Measurements from ENCODE around the gene SCGB3A1. TPM values are rescaled to one million over a fixed set of nuclear protein-coding genes. Genes with fewer than 3 reads are reported as not detected.

Gene SCGB3A1
- total RNA-seq, result not detected in 2 replicates
- not detected for total RNA-seq (2013)
- polyA plus RNA-seq, result not detected in 2 replicates
- polyA minus RNA-seq, result not detected in 2 replicates

- H3K4me1 ChIP-seq (ENCODE audit: control insufficient read depth in 2 of 2, insufficient read depth in 2 of 2, low read length in 2 of 2), result no peaks in the 10 kb centered on the region
- Mint-ChIP-seq H3K4me1 (peaks cover 3% of the 10 kb centered on the region), H3K27ac (no peak within 1 kb of the TSS), H3K27me3 (peaks cover 28% of the 10 kb centered on the region), H3K9me3 (ENCODE audit: insufficient read depth) (no peaks in the 10 kb centered on the region), H3K4me3 (no peak within 1 kb of the TSS)
- TF ChIP-seq, protein P1, sequence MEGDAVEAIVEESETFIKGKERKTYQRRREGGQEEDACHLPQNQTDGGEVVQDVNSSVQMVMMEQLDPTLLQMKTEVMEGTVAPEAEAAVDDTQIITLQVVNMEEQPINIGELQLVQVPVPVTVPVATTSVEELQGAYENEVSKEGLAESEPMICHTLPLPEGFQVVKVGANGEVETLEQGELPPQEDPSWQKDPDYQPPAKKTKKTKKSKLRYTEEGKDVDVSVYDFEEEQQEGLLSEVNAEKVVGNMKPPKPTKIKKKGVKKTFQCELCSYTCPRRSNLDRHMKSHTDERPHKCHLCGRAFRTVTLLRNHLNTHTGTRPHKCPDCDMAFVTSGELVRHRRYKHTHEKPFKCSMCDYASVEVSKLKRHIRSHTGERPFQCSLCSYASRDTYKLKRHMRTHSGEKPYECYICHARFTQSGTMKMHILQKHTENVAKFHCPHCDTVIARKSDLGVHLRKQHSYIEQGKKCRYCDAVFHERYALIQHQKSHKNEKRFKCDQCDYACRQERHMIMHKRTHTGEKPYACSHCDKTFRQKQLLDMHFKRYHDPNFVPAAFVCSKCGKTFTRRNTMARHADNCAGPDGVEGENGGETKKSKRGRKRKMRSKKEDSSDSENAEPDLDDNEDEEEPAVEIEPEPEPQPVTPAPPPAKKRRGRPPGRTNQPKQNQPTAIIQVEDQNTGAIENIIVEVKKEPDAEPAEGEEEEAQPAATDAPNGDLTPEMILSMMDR (IDR thresholded peaks at IDR 0.05), result no peak
- no peak for TF ChIP-seq EZH2 (IDR thresholded peaks at IDR 0.05; ENCODE audit: borderline replicate concordance, insufficient read depth, low read depth, low read length, poor library complexity, severe bottlenecking)
- no peak within 1 kb of the TSS for H2AFZ ChIP-seq (ENCODE audit: insufficient read depth, low read depth, low read length, poor library complexity, severe bottlenecking)
- ChIA-PET POLR2A (no interaction called here), CTCF (no interaction called here)
- H3K36me3 ChIP-seq (replicated peaks in 1 of 2; ENCODE audit: control extremely low read depth in 1 of 2, control insufficient read depth in 1 of 2, extremely low read depth in 1 of 2, insufficient read depth in 2 of 2, low read length in 1 of 2), result no peaks in the 10 kb centered on the region
- intact Hi-C loops (cut with micrococcal nuclease), result no loop called here
- WGBS (ENCODE audit: insufficient coverage), result 8% methylated on average over 60 of the region's 60 CpGs
- no peak within 1 kb of the TSS for H3K27ac ChIP-seq (ENCODE audit: low read length in 2 of 2)
- peaks cover 0 to 5% (median 0%) of the 10 kb centered on the region in 3 donors for H3K9me3 ChIP-seq (ENCODE audit: control extremely low read depth in 1 of 3, control insufficient read depth in 2 of 3, insufficient read depth in 1 of 3, low read length in 2 of 3)
- no peaks in the 10 kb centered on the region for H3K79me2 ChIP-seq (ENCODE audit: control insufficient read depth, insufficient read depth, low read length)
- no peak for ATAC-seq (ENCODE audit: low read depth)
- no peak within 1 kb of the TSS for H3K4me2 ChIP-seq (replicated peaks; ENCODE audit: low read depth, low read length, poor library complexity, severe bottlenecking)
- no peak within 1 kb of the TSS for H3K4me3 ChIP-seq (ENCODE audit: control extremely low read depth in 1 of 5, extremely low read depth in 1 of 5, insufficient read depth in 1 of 5, low read depth in 2 of 5, low read length in 4 of 5)
- no peaks in the 10 kb centered on the region for H4K20me1 ChIP-seq (ENCODE audit: control insufficient read depth, insufficient read depth, low read length, poor library complexity, severe bottlenecking)
- H3K27me3 ChIP-seq (replicated peaks in 1 of 4; ENCODE audit: control extremely low read depth in 1 of 4, control insufficient read depth in 3 of 4, insufficient read depth in 4 of 4, low read length in 3 of 4), result peaks cover 0 to 17% (median 2%) of the 10 kb centered on the region in 4 experiments
- no peak within 1 kb of the TSS for H3K9ac ChIP-seq (ENCODE audit: low read length)
- DNase-seq, result no peak
Measured at GRCh38 chr5:180591311-180591887, at the start of gene SCGB3A1. TSS of gene SCGB3A1 (minus strand) at chr5:180591499. CDS start at chr5:180591462, 37 bp downstream.

DNA sequence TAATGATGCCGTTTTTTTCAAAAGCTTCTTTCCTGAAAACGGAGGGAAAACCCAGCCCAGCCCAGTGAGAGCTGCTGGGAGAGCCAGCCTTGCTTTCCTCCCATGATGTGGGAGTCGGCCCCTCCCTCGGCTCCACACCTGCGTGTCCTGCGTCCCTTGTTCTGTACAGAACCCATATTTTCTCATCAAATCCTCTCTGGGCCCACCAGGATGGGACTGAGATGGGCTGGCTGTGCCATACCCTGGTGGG lies 49.2 kb upstream of the SCGB3A1 start:
- Histone ChIP-seq H4K20me1 (ENCODE audit: control insufficient read depth, insufficient read depth, low read length, poor library complexity, severe bottlenecking) (no peaks in the 10 kb centered on the region), H3K9me3 (ENCODE audit: control extremely low read depth in 1 of 3, control insufficient read depth in 2 of 3, insufficient read depth in 1 of 3, low read length in 2 of 3) (no peaks in the 10 kb centered on the region), H3K27me3 (replicated peaks in 1 of 4; ENCODE audit: control extremely low read depth in 1 of 4, control insufficient read depth in 3 of 4, insufficient read depth in 4 of 4, low read length in 3 of 4) (no peaks in the 10 kb centered on the region), H3K79me2 (ENCODE audit: control insufficient read depth, insufficient read depth, low read length) (no peaks in the 10 kb centered on the region), H3K4me1 (ENCODE audit: control insufficient read depth in 2 of 2, insufficient read depth in 2 of 2, low read length in 2 of 2) (no peaks in the 10 kb centered on the region), H3K4me2 (replicated peaks; ENCODE audit: low read depth, low read length, poor library complexity, severe bottlenecking) (no peak overlapping the region), H2AFZ (ENCODE audit: insufficient read depth, low read depth, low read length, poor library complexity, severe bottlenecking) (no peak overlapping the region), H3K36me3 (replicated peaks in 1 of 2; ENCODE audit: control extremely low read depth in 1 of 2, control insufficient read depth in 1 of 2, extremely low read depth in 1 of 2, insufficient read depth in 2 of 2, low read length in 1 of 2) (no peaks in the 10 kb centered on the region), H3K9ac (ENCODE audit: low read length) (no peak overlapping the region), H3K27ac (ENCODE audit: low read length in 2 of 2) (no peak overlapping the region), H3K4me3 (ENCODE audit: control extremely low read depth in 1 of 5, extremely low read depth in 1 of 5, insufficient read depth in 1 of 5, low read depth in 2 of 5, low read length in 4 of 5) (no peak overlapping the region)
- ATAC-seq (ENCODE audit: low read depth), result no peak
- 88% methylated on average over 4 of the region's 6 CpGs for WGBS (ENCODE audit: insufficient coverage)
- TF ChIP-seq, protein P1 (IDR thresholded peaks at IDR 0.05), result no peak
- no peak for TF ChIP-seq EZH2 (IDR thresholded peaks at IDR 0.05; ENCODE audit: borderline replicate concordance, insufficient read depth, low read depth, low read length, poor library complexity, severe bottlenecking)
- intact Hi-C loops (cut with micrococcal nuclease), result no loop called here
- Mint-ChIP-seq H3K4me3 (no peak overlapping the region), H3K9me3 (ENCODE audit: insufficient read depth) (no peaks in the 10 kb centered on the region), H3K27ac (no peak overlapping the region), H3K27me3 (no peaks in the 10 kb centered on the region), H3K4me1 (no peaks in the 10 kb centered on the region)
- ChIA-PET CTCF (no interaction called here), POLR2A (no interaction called here)
- DNase-seq, result no peak

All from B cell (primary cell).